Trophoblast cell (in vitro differentiated cells and primary cell): ENCODE results near the gene RCOR3.
A peak's percentile ranks its signal among the peaks of the same experiment; 100 is the strongest.
"Not testable (repeated sequence)": the region's sequence is repeated elsewhere in the genome, so short reads cannot be mapped to it uniquely, and the experiment has no call there.

Experiments
- DNase-seq, 2 donors: peaks; one replicate each; pipeline ENCODE4 v3.0.0-alpha.2; 2016
- H2AFZ ChIP-seq: 2 replicates; pipeline ENCODE4 v1.6.1; 2013; ENCODE audit warnings: low read length, moderate library complexity, mild to moderate bottlenecking; ENCODE audit not compliant: insufficient read depth, poor library complexity
- H2AK5ac ChIP-seq: 2 replicates; pipeline ENCODE4 v1.6.1; 2013; ENCODE audit warnings: mild to moderate bottlenecking, low read length
- H2BK120ac ChIP-seq: 2 replicates; pipeline ENCODE4 v1.6.1; 2013; ENCODE audit warnings: low read length, mild to moderate bottlenecking, moderate library complexity; ENCODE audit not compliant: insufficient read depth, poor library complexity
- H2BK12ac ChIP-seq: 2 replicates; pipeline ENCODE4 v1.6.1; 2013; ENCODE audit warnings: mild to moderate bottlenecking, low read length, moderate library complexity
- H2BK5ac ChIP-seq: 2 replicates; pipeline ENCODE4 v1.6.1; 2013; ENCODE audit warnings: low read length, low read depth, moderate library complexity, mild to moderate bottlenecking; ENCODE audit not compliant: poor library complexity
- H3K14ac ChIP-seq: 2 replicates; pipeline ENCODE4 v1.6.1; 2013; ENCODE audit warnings: mild to moderate bottlenecking, low read length
- H3K18ac ChIP-seq: 2 replicates; pipeline ENCODE4 v1.6.1; 2013; ENCODE audit warnings: mild to moderate bottlenecking, low read length
- H3K23ac ChIP-seq: 2 replicates; pipeline ENCODE4 v1.6.1; 2013; ENCODE audit warnings: low read length
- H3K27ac ChIP-seq: 2 replicates; pipeline ENCODE4 v1.5.1; 2013; ENCODE audit warnings: low read depth, mild to moderate bottlenecking, inconsistent platforms, low read length, moderate library complexity
- H3K27me3 ChIP-seq: 2 replicates; pipeline ENCODE4 v1.6.1; 2013; ENCODE audit warnings: inconsistent platforms, mild to moderate bottlenecking, low read length, moderate library complexity; ENCODE audit not compliant: insufficient read depth
- H3K36me3 ChIP-seq, 2 experiments: 1 replicate in 1 of 2; 2 replicates in 1 of 2; pipeline ENCODE4 v1.6.1; 2013; ENCODE audit warnings: low read length in 2 of 2, mild to moderate bottlenecking in 2 of 2, moderate library complexity in 1 of 2; ENCODE audit not compliant: insufficient read depth in 2 of 2, control insufficient read depth in 1 of 2
- H3K4ac ChIP-seq: 2 replicates; pipeline ENCODE4 v1.6.1; 2013; ENCODE audit warnings: low read depth, mild to moderate bottlenecking, low read length, moderate library complexity
- H3K4me1 ChIP-seq, 2 experiments: 1 replicate in 1 of 2; 2 replicates in 1 of 2; pipeline ENCODE4 v1.6.1; 2013; ENCODE audit warnings: low read length in 2 of 2, mild to moderate bottlenecking in 2 of 2, moderate library complexity in 1 of 2; ENCODE audit not compliant: insufficient read depth in 2 of 2, control insufficient read depth in 1 of 2
- H3K4me2 ChIP-seq: 2 replicates; pipeline ENCODE4 v1.6.1; 2013; ENCODE audit warnings: inconsistent platforms, mild to moderate bottlenecking, low read length, moderate library complexity
- H3K4me3 ChIP-seq: 2 replicates; pipeline ENCODE4 v1.5.1; 2013; ENCODE audit warnings: mild to moderate bottlenecking, low read depth, low read length, inconsistent platforms
- H3K79me1 ChIP-seq: one replicate; pipeline ENCODE4 v1.6.1; 2013; ENCODE audit warnings: low read length
- H3K79me2 ChIP-seq: 2 replicates; pipeline ENCODE4 v1.6.1; 2013; ENCODE audit warnings: low read length, mild to moderate bottlenecking; ENCODE audit not compliant: control insufficient read depth, insufficient read depth, poor library complexity
- H3K9ac ChIP-seq: 2 replicates; pipeline ENCODE4 v1.6.1; 2013; ENCODE audit warnings: mild to moderate bottlenecking, low read length
- H3K9me3 ChIP-seq: 2 replicates; pipeline ENCODE4 v1.6.1; 2013; ENCODE audit warnings: low read depth, mild to moderate bottlenecking, control low read depth, inconsistent platforms, low read length; ENCODE audit not compliant: insufficient read depth
- H4K12ac ChIP-seq: 2 replicates; pipeline ENCODE4 v1.6.1; 2013; ENCODE audit warnings: low read depth, mild to moderate bottlenecking, low read length, moderate library complexity
- H4K8ac ChIP-seq: 2 replicates; pipeline ENCODE4 v1.6.1; 2013; ENCODE audit warnings: low read depth, mild to moderate bottlenecking, low read length, moderate library complexity
- H4K91ac ChIP-seq: one replicate; pipeline ENCODE4 v1.6.1; 2013; ENCODE audit warnings: low read depth, mild to moderate bottlenecking, low read length, moderate library complexity
- WGBS: extraction: QIAGEN DNeasy Blood & Tissue Kit; methylation state at CpG from one replicate; pipeline ENCODE4 v1.1.7; 2013; ENCODE audit warnings: missing lambda C conversion rate; ENCODE audit not compliant: insufficient read length, insufficient coverage; ENCODE audit errors: extremely low coverage; 5-methylcytosine and 5-hydroxymethylcytosine counted together

RCOR3 gene

GRCh38 chr1:211215577-211215976 is 43.6 kb upstream of the RCOR3 start:
- Histone ChIP-seq H3K9ac (no peak overlapping the region), H3K14ac (no peak overlapping the region), H3K4ac (no peak overlapping the region), H3K18ac (no peak overlapping the region), H3K4me3 (no peak overlapping the region), H4K91ac (no peak overlapping the region), H2AFZ (no peak overlapping the region), H3K23ac (no peak overlapping the region), H3K27ac (no peak overlapping the region), H2BK12ac (no peak overlapping the region), H3K4me2 (no peak overlapping the region), H3K79me2 (no peaks in the 10 kb centered on the region), H3K9me3 (no peaks in the 10 kb centered on the region), H2BK120ac (no peak overlapping the region), H2AK5ac (no peak overlapping the region), H2BK5ac (no peak overlapping the region), H3K27me3 (no peaks in the 10 kb centered on the region), H3K36me3 (no peaks in the 10 kb centered on the region), H3K4me1 (no peaks in the 10 kb centered on the region), H4K12ac (no peak overlapping the region), H3K79me1 (no peaks in the 10 kb centered on the region), H4K8ac (no peak overlapping the region)
- no CpG with 5 or more reads among the region's 1 CpG for whole genome bisulfite sequencing
- no peak for DNase-seq

- H2BK120ac ChIP-seq, result no peak overlapping the region
These were observed 41.8 kb upstream of the RCOR3 start for GRCh38 chr1:211217392-211217791.

GRCh38 chr1:211222469-211223234 is 36.5 kb upstream of the RCOR3 start:
- not testable (repeated sequence) for H2BK120ac ChIP-seq, H4K91ac ChIP-seq, H3K9ac ChIP-seq, H3K27ac ChIP-seq, H3K18ac ChIP-seq, H4K8ac ChIP-seq, H3K79me2 ChIP-seq, H4K12ac ChIP-seq, H3K4me1 ChIP-seq, H3K4ac ChIP-seq, H2BK12ac ChIP-seq, H3K9me3 ChIP-seq, H3K14ac ChIP-seq, H3K4me3 ChIP-seq, H3K4me2 ChIP-seq, H3K23ac ChIP-seq, H3K27me3 ChIP-seq, H2AFZ ChIP-seq, H2AK5ac ChIP-seq, H2BK5ac ChIP-seq, H3K79me1 ChIP-seq, H3K36me3 ChIP-seq
- DNase-seq, result peak in 1 of 2 donors; percentile 56
- no CpG with 5 or more reads among the region's 9 CpGs for WGBS

More at GRCh38 chr1:211217392-211217791, 41.8 kb upstream of the RCOR3 start:
- no peaks in the 10 kb centered on the region for H3K27me3 ChIP-seq
- no peaks in the 10 kb centered on the region for H3K79me2 ChIP-seq
- no CpG with 5 or more reads among the region's 1 CpG for WGBS
- H2AFZ ChIP-seq, result no peak overlapping the region
- no peaks in the 10 kb centered on the region for H3K9me3 ChIP-seq
- H3K4ac ChIP-seq, result no peak overlapping the region
- H3K36me3 ChIP-seq, result no peaks in the 10 kb centered on the region
- no peak overlapping the region for H4K91ac ChIP-seq
- H3K23ac ChIP-seq, result no peak overlapping the region
- H3K79me1 ChIP-seq, result no peaks in the 10 kb centered on the region
- H3K4me1 ChIP-seq, result peaks cover 0 to 3% of the 10 kb centered on the region in 2 experiments
- H3K14ac ChIP-seq, result no peak overlapping the region
- H4K12ac ChIP-seq, result no peak overlapping the region
- H2BK12ac ChIP-seq, result no peak overlapping the region
- no peak overlapping the region for H2AK5ac ChIP-seq
- H3K18ac ChIP-seq, result no peak overlapping the region
- H3K4me2 ChIP-seq, result no peak overlapping the region
- no peak overlapping the region for H3K4me3 ChIP-seq
- H3K27ac ChIP-seq, result no peak overlapping the region
- H3K9ac ChIP-seq, result no peak overlapping the region
- no peak for DNase-seq
- H4K8ac ChIP-seq, result no peak overlapping the region
- no peak overlapping the region for H2BK5ac ChIP-seq

GRCh38 chr1:211228573-211229364 is 30.4 kb upstream of the RCOR3 start:
- H4K91ac ChIP-seq, H4K12ac ChIP-seq: not testable (repeated sequence)
- WGBS, result no CpG with 5 or more reads among the region's 13 CpGs

More at GRCh38 chr1:211228573-211229364, 30.4 kb upstream of the RCOR3 start:
- H3K36me3 ChIP-seq, H3K9me3 ChIP-seq, H2BK5ac ChIP-seq, H3K79me2 ChIP-seq, H3K79me1 ChIP-seq, H2BK120ac ChIP-seq, H2AK5ac ChIP-seq, H2BK12ac ChIP-seq, H3K4me2 ChIP-seq, H3K4me3 ChIP-seq, H3K27me3 ChIP-seq, H3K9ac ChIP-seq, H3K4ac ChIP-seq, H3K4me1 ChIP-seq, DNase-seq, H3K23ac ChIP-seq, H3K14ac ChIP-seq, H3K18ac ChIP-seq, H4K8ac ChIP-seq, H3K27ac ChIP-seq, H2AFZ ChIP-seq: not testable (repeated sequence)
